IPS-18a (cell line): ENCODE measurements around the gene SPATA25.

Experiments
- H3K27ac ChIP-seq: one replicate; pipeline ENCODE4 v1.5.1; 2013; ENCODE audit warnings: low read length
- H3K27me3 ChIP-seq: one replicate; pipeline ENCODE4 v1.6.1; 2013; ENCODE audit warnings: mild to moderate bottlenecking, low read length; ENCODE audit not compliant: control insufficient read depth, insufficient read depth
- H3K36me3 ChIP-seq: one replicate; pipeline ENCODE4 v1.6.1; 2013; ENCODE audit warnings: low read depth, low read length; ENCODE audit not compliant: control insufficient read depth
- H3K4me1 ChIP-seq: one replicate; pipeline ENCODE4 v1.6.1; 2013; ENCODE audit warnings: low read depth, low read length; ENCODE audit not compliant: control insufficient read depth
- H3K4me3 ChIP-seq: one replicate; pipeline ENCODE4 v1.5.1; 2013; ENCODE audit warnings: low read length
- H3K9ac ChIP-seq: one replicate; pipeline ENCODE4 v1.6.1; 2013; ENCODE audit warnings: mild to moderate bottlenecking, low read length, moderate library complexity
- H3K9me3 ChIP-seq: one replicate; pipeline ENCODE4 v1.6.1; 2013; ENCODE audit warnings: low read depth, low read length; ENCODE audit not compliant: control insufficient read depth

The SPATA25 gene

GRCh38 chr20:45840700-45841198 is 46.7 kb downstream of the SPATA25 start:
- Histone ChIP-seq H3K36me3 (peaks cover 36% of the 10 kb centered on the region), H3K27me3 (no peaks in the 10 kb centered on the region), H3K27ac (no peak overlapping the region), H3K9ac (no peak overlapping the region), H3K4me1 (no peaks in the 10 kb centered on the region), H3K9me3 (no peaks in the 10 kb centered on the region), H3K4me3 (no peak overlapping the region)

GRCh38 chr20:45836841-45837240 is 50.6 kb downstream of the SPATA25 start:
- H3K4me3 ChIP-seq = no peak overlapping the region
- H3K9me3 ChIP-seq = no peaks in the 10 kb centered on the region
- H3K4me1 ChIP-seq = peaks cover 6% of the 10 kb centered on the region
- peaks cover 8% of the 10 kb centered on the region for H3K36me3 ChIP-seq
- no peak overlapping the region for H3K9ac ChIP-seq
- H3K27me3 ChIP-seq = no peaks in the 10 kb centered on the region
- no peak overlapping the region for H3K27ac ChIP-seq
